ENCODE results near the gene CDIPT.
"Not testable (repeated sequence)": the region's sequence is repeated elsewhere in the genome, so short reads cannot be mapped to it uniquely, and the experiment has no call there.

The CDIPT gene

GRCh38 chr16:29894352-29894751 is 31.3 kb upstream of the CDIPT start:
- no peak for DNase-seq

GRCh38 chr16:29893553-29893952 is 30.5 kb upstream of the CDIPT start:
- DNase-seq, result no peak

GRCh38 chr16:29892458-29892813 is 29.4 kb upstream of the CDIPT start:
- DNase-seq, result no peak

- no peak for DNase-seq
These were observed 28.8 kb upstream of the CDIPT start for GRCh38 chr16:29891525-29892457.

- DNase-seq, result not testable (repeated sequence)
These were observed 26.3 kb upstream of the CDIPT start for GRCh38 chr16:29889372-29889771.

GRCh38 chr16:29883987-29884386 is 21.0 kb upstream of the CDIPT start:
- DNase-seq, result no peak

GRCh38 chr16:29881050-29881449 is 18.0 kb upstream of the CDIPT start:
- no peak for DNase-seq

- no peak for DNase-seq
These were observed 15.1 kb upstream of the CDIPT start for GRCh38 chr16:29878172-29878571.

- DNase-seq, result no peak
These were observed 14.4 kb upstream of the CDIPT start for GRCh38 chr16:29877266-29877961.

- DNase-seq, result no peak
These were observed 13.7 kb upstream of the CDIPT start for GRCh38 chr16:29876594-29877249.

- DNase-seq, result no peak
These were observed 13.2 kb upstream of the CDIPT start for GRCh38 chr16:29876217-29876593.

GRCh38 chr16:29875206-29875605 is 12.2 kb upstream of the CDIPT start:
- DNase-seq, result no peak

- no peak for DNase-seq
These were observed 10.3 kb upstream of the CDIPT start for GRCh38 chr16:29873319-29873718.

GRCh38 chr16:29871822-29872546 is 9.0 kb upstream of the CDIPT start:
- no peak for DNase-seq

- not testable (repeated sequence) for DNase-seq
These were observed 6.0 kb upstream of the CDIPT start for GRCh38 chr16:29869067-29869466.

GRCh38 chr16:29868396-29869009 is 5.5 kb upstream of the CDIPT start:
- DNase-seq, result no peak

- DNase-seq, result no peak
These were observed 1.2 kb upstream of the CDIPT start for GRCh38 chr16:29864205-29864604.

- no peak for DNase-seq
These were observed 601 bp upstream of the CDIPT start for GRCh38 chr16:29863669-29863984.

GRCh38 chr16:29862383-29862883 is 593 bp downstream of the CDIPT start:
- DNase-seq, result no peak

- DNase-seq, result no peak
These were observed 2.8 kb downstream of the CDIPT start for GRCh38 chr16:29860218-29860617.

GRCh38 chr16:29858974-29859373 is 4.1 kb downstream of the CDIPT start:
- no peak for DNase-seq

GRCh38 chr16:29858149-29858849 is 4.7 kb downstream of the CDIPT start:
- DNase-seq, result no peak

Measured in NCI-H2029 treated with DMSO at 0.1 percent for 48 hours (cell line).